NCI-H2081 treated with DMSO at 0.1 percent for 48 hours (cell line): Measurements from ENCODE around the gene LTBP4.
"Not testable (repeated sequence)": the region's sequence is repeated elsewhere in the genome, so short reads cannot be mapped to it uniquely, and the experiment has no call there.

Source experiments
- DNase-seq: peaks from one replicate; lab custom pipeline; 2025; lab: John Stamatoyannopoulos, UW

LTBP4 gene

GRCh38 chr19:40601134-40601974 is at the start of gene LTBP4:
Gene LTBP4 (plus strand): TSS chr19:40601369. CDS start chr19:40601388, 19 bp downstream.
- no peak for DNase-seq

GRCh38 chr19:40552848-40553247 is 48.3 kb upstream of the LTBP4 start:
- no peak for DNase-seq

GRCh38 chr19:40553885-40554857 is 47.0 kb upstream of the LTBP4 start:
- DNase-seq = no peak

- no peak for DNase-seq
These were observed 45.0 kb upstream of the LTBP4 start for GRCh38 chr19:40555978-40556689.

GRCh38 chr19:40556953-40557530 is 44.1 kb upstream of the LTBP4 start:
- DNase-seq = no peak

- DNase-seq = no peak
These were observed 41.8 kb upstream of the LTBP4 start for GRCh38 chr19:40559394-40559793.

GRCh38 chr19:40560092-40560507 is 41.1 kb upstream of the LTBP4 start:
- DNase-seq = no peak

- DNase-seq = no peak
These were observed 39.2 kb upstream of the LTBP4 start for GRCh38 chr19:40561947-40562346.

GRCh38 chr19:40564535-40564934 is 36.6 kb upstream of the LTBP4 start:
- not testable (repeated sequence) for DNase-seq

- DNase-seq = no peak
These were observed 35.8 kb upstream of the LTBP4 start for GRCh38 chr19:40565355-40565754.

GRCh38 chr19:40565910-40566495 is 35.2 kb upstream of the LTBP4 start:
- DNase-seq = no peak

- DNase-seq = no peak
These were observed 34.0 kb upstream of the LTBP4 start for GRCh38 chr19:40567040-40567749.

GRCh38 chr19:40567750-40568494 is 33.2 kb upstream of the LTBP4 start:
- DNase-seq = no peak

GRCh38 chr19:40570313-40571004 is 30.7 kb upstream of the LTBP4 start:
- peak; percentile 77 for DNase-seq

GRCh38 chr19:40571005-40571318 is 30.2 kb upstream of the LTBP4 start:
- no peak for DNase-seq

GRCh38 chr19:40571831-40572495 is 29.2 kb upstream of the LTBP4 start:
- DNase-seq = no peak

GRCh38 chr19:40575326-40575725 is 25.8 kb upstream of the LTBP4 start:
- no peak for DNase-seq

- no peak for DNase-seq
These were observed 25.0 kb upstream of the LTBP4 start for GRCh38 chr19:40576151-40576584.
